Activated T-cell treated with anti-CD3 and anti-CD28 coated beads for 4 hours (primary cell): ENCODE measurements around the gene PARD3.
"Not testable (repeated sequence)": the region's sequence is repeated elsewhere in the genome, so short reads cannot be mapped to it uniquely, and the experiment has no call there.

ENCODE experiments used
- DNase-seq: peaks from one replicate; pipeline ENCODE4 v3.0.0-alpha.2; 2020

PARD3 gene

GRCh38 chr10:34762603-34763299 is 52.3 kb downstream of the PARD3 start:
- DNase-seq: no peak

GRCh38 chr10:34762156-34762555 is 52.9 kb downstream of the PARD3 start:
- DNase-seq: no peak

GRCh38 chr10:34761453-34761852 is 53.6 kb downstream of the PARD3 start:
- no peak for DNase-seq

GRCh38 chr10:34760606-34761005 is 54.5 kb downstream of the PARD3 start:
- no peak for DNase-seq

GRCh38 chr10:34759837-34760215 is 55.3 kb downstream of the PARD3 start:
- no peak for DNase-seq

GRCh38 chr10:34759161-34759836 is 55.8 kb downstream of the PARD3 start:
- DNase-seq: no peak

- DNase-seq: no peak
These were observed 56.6 kb downstream of the PARD3 start for GRCh38 chr10:34758447-34758996.

GRCh38 chr10:34757933-34758332 is 57.2 kb downstream of the PARD3 start:
- no peak for DNase-seq

GRCh38 chr10:34757181-34757580 is 57.9 kb downstream of the PARD3 start:
- DNase-seq: not testable (repeated sequence)

GRCh38 chr10:34756584-34756983 is 58.5 kb downstream of the PARD3 start:
- no peak for DNase-seq

- no peak for DNase-seq
These were observed 61.9 kb downstream of the PARD3 start for GRCh38 chr10:34753014-34753757.

GRCh38 chr10:34751272-34751671 is 63.8 kb downstream of the PARD3 start:
- no peak for DNase-seq

- not testable (repeated sequence) for DNase-seq
These were observed 64.3 kb downstream of the PARD3 start for GRCh38 chr10:34750795-34751194.

- no peak for DNase-seq
These were observed 66.3 kb downstream of the PARD3 start for GRCh38 chr10:34748767-34749166.

- no peak for DNase-seq
These were observed 66.7 kb downstream of the PARD3 start for GRCh38 chr10:34748357-34748756.

GRCh38 chr10:34746094-34746493 is 69.0 kb downstream of the PARD3 start:
- no peak for DNase-seq

GRCh38 chr10:34745244-34745643 is 69.9 kb downstream of the PARD3 start:
- DNase-seq: no peak

- no peak for DNase-seq
These were observed 70.5 kb downstream of the PARD3 start for GRCh38 chr10:34744590-34744989.

GRCh38 chr10:34743814-34744213 is 71.3 kb downstream of the PARD3 start:
- DNase-seq: no peak

GRCh38 chr10:34742456-34742855 is 72.6 kb downstream of the PARD3 start:
- no peak for DNase-seq

- not testable (repeated sequence) for DNase-seq
These were observed 74.0 kb downstream of the PARD3 start for GRCh38 chr10:34741087-34741486.

- DNase-seq: no peak
These were observed 74.8 kb downstream of the PARD3 start for GRCh38 chr10:34740321-34740720.

- DNase-seq: no peak
These were observed 75.2 kb downstream of the PARD3 start for GRCh38 chr10:34739915-34740314.

GRCh38 chr10:34737772-34738169 is 77.3 kb downstream of the PARD3 start:
- DNase-seq: no peak
